Fibroblast of skin of right quadriceps (primary cell): ENCODE results near the gene YBEY.
"Not testable (repeated sequence)": the region's sequence is repeated elsewhere in the genome, so short reads cannot be mapped to it uniquely, and the experiment has no call there.

ENCODE experiments used
- DNase-seq: peaks from one replicate; pipeline ENCODE4 v3.0.0-alpha.2; 2013

Gene YBEY

GRCh38 chr21:46285761-46286647 is at the start of gene YBEY:
TSS of gene YBEY (plus strand) at chr21:46286342. CDS start at chr21:46286914, 572 bp downstream.
- peak; percentile 92 for DNase-seq

GRCh38 chr21:46237474-46237873 is 48.7 kb upstream of the YBEY start:
- DNase-seq: no peak

- DNase-seq: no peak
Measured at GRCh38 chr21:46239817-46240325, 46.3 kb upstream of the YBEY start.

GRCh38 chr21:46241577-46241976 is 44.6 kb upstream of the YBEY start:
- not testable (repeated sequence) for DNase-seq

- DNase-seq: no peak
Measured at GRCh38 chr21:46243325-46243724, 42.8 kb upstream of the YBEY start.

- DNase-seq: no peak
Measured at GRCh38 chr21:46243960-46244361, 42.2 kb upstream of the YBEY start.

- no peak for DNase-seq
Measured at GRCh38 chr21:46244602-46245001, 41.5 kb upstream of the YBEY start.

- DNase-seq: no peak
Measured at GRCh38 chr21:46245213-46245915, 40.8 kb upstream of the YBEY start.

GRCh38 chr21:46246345-46246744 is 39.8 kb upstream of the YBEY start:
- DNase-seq: no peak

- no peak for DNase-seq
Measured at GRCh38 chr21:46247699-46248421, 38.3 kb upstream of the YBEY start.

GRCh38 chr21:46248422-46248782 is 37.7 kb upstream of the YBEY start:
- no peak for DNase-seq

GRCh38 chr21:46248827-46249226 is 37.3 kb upstream of the YBEY start:
- DNase-seq: no peak

- no peak for DNase-seq
Measured at GRCh38 chr21:46250146-46250725, 35.9 kb upstream of the YBEY start.

GRCh38 chr21:46252840-46253239 is 33.3 kb upstream of the YBEY start:
- DNase-seq: no peak

GRCh38 chr21:46253610-46254124 is 32.5 kb upstream of the YBEY start:
- DNase-seq: peak; percentile 16

GRCh38 chr21:46254208-46254975 is 31.8 kb upstream of the YBEY start:
- DNase-seq: no peak

GRCh38 chr21:46255166-46255565 is 31.0 kb upstream of the YBEY start:
- DNase-seq: no peak

GRCh38 chr21:46255758-46256337 is 30.3 kb upstream of the YBEY start:
- no peak for DNase-seq

GRCh38 chr21:46256501-46256994 is 29.6 kb upstream of the YBEY start:
- no peak for DNase-seq

- DNase-seq: no peak
Measured at GRCh38 chr21:46264046-46264689, 22.0 kb upstream of the YBEY start.

GRCh38 chr21:46264690-46265144 is 21.4 kb upstream of the YBEY start:
- no peak for DNase-seq
